DOHH2 (cell line): ENCODE results near the gene ENO1.

ENCODE experiments used
- EZH2phosphoT487 ChIP-seq: fragments of 200-600 bp; sonication (generic); IDR thresholded peaks from 2 replicates; pipeline ENCODE4 v1.6.1; 2017; ENCODE audit warnings: borderline replicate concordance, mild to moderate bottlenecking, antibody characterized with exemption, low read length, moderate library complexity, mixed read lengths
- TF ChIP-seq, protein P1 (sequence below): fragments of 200-600 bp; sonication (generic); IDR thresholded peaks from one replicate; pipeline ENCODE4 v1.5.1; 2014; ENCODE audit warnings: antibody characterized with exemption, mild to moderate bottlenecking, low read depth, low read length; ENCODE audit not compliant: poor library complexity, severe bottlenecking

DNA sequence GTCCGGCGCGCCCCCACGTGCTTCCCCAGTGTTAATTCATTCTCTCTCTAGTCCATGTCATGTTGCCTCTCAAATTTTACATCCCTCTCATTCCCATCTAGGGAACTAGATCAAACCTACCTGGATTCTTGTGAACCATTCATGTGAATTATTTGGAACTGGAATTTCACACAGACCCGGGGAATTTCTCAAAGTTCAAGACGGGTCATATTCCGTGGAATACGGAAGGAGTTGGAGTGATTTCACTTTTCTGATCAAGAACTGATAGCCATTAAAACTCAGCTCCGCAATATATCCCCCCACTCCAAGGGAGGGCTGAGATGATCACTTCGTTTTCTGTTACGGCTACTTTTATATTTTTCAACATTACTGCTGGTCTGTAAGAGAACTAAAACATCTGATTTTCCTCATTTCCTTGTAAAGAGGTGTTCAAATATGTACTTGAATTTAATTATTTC is 1.0 kb upstream of the ENO1 start:
- TF ChIP-seq, protein P1, sequence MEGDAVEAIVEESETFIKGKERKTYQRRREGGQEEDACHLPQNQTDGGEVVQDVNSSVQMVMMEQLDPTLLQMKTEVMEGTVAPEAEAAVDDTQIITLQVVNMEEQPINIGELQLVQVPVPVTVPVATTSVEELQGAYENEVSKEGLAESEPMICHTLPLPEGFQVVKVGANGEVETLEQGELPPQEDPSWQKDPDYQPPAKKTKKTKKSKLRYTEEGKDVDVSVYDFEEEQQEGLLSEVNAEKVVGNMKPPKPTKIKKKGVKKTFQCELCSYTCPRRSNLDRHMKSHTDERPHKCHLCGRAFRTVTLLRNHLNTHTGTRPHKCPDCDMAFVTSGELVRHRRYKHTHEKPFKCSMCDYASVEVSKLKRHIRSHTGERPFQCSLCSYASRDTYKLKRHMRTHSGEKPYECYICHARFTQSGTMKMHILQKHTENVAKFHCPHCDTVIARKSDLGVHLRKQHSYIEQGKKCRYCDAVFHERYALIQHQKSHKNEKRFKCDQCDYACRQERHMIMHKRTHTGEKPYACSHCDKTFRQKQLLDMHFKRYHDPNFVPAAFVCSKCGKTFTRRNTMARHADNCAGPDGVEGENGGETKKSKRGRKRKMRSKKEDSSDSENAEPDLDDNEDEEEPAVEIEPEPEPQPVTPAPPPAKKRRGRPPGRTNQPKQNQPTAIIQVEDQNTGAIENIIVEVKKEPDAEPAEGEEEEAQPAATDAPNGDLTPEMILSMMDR, result peak; percentile 61
- no peak for TF ChIP-seq EZH2phosphoT487
